LNCAP (cell line): ENCODE data around the gene TACSTD2.

Experiments
- CTCF ChIP-seq: fragments of 450-650 bp; IDR thresholded peaks from 2 replicates; pipeline ENCODE4 v1.5.1; 2017; ENCODE audit warnings: mild to moderate bottlenecking

TACSTD2 gene

GRCh38 chr1:58570094-58570493, 7.0 kb downstream of the TACSTD2 start:
- no peak for TF ChIP-seq CTCF

- no peak for TF ChIP-seq CTCF
These were observed 8.1 kb downstream of the TACSTD2 start for GRCh38 chr1:58568911-58569310.

- TF ChIP-seq CTCF, result no peak
These were observed 8.7 kb downstream of the TACSTD2 start for GRCh38 chr1:58568271-58568860.

- no peak for TF ChIP-seq CTCF
These were observed 10.7 kb downstream of the TACSTD2 start for GRCh38 chr1:58566339-58566738.

- TF ChIP-seq CTCF, result no peak
These were observed 15.4 kb downstream of the TACSTD2 start for GRCh38 chr1:58561633-58562032.

GRCh38 chr1:58555393-58555792, 21.7 kb downstream of the TACSTD2 start:
- TF ChIP-seq CTCF, result no peak

GRCh38 chr1:58551186-58552140, 25.6 kb downstream of the TACSTD2 start:
- TF ChIP-seq CTCF, result no peak
